ENCODE measurements around the gene GSTM2. TPM values are rescaled to one million over a fixed set of nuclear protein-coding genes. Genes with fewer than 3 reads are reported as not detected.

The GSTM2 gene
- total and polyA plus RNA-seq, 4 donors, result 7.1 to 15.1 (median 7.9) TPM

GRCh38 chr1:109713636-109714035, 45.8 kb downstream of the GSTM2 start:
- no peaks in the 10 kb centered on the region for H3K27me3 ChIP-seq (ENCODE audit: control insufficient read depth in 4 of 4, insufficient read depth in 4 of 4, low read length in 3 of 4)
- no peaks in the 10 kb centered on the region for H3K36me3 ChIP-seq (ENCODE audit: control insufficient read depth in 4 of 4, insufficient read depth in 3 of 4, low read depth in 1 of 4, low read length in 3 of 4)
- WGBS, result 91% methylated on average over 5 of the region's 5 CpGs
- no peaks in the 10 kb centered on the region for H3K9me3 ChIP-seq (ENCODE audit: control insufficient read depth in 4 of 4, low read length in 3 of 4)
- no peak overlapping the region for H3K9ac ChIP-seq (ENCODE audit: low read depth in 1 of 2, low read length in 2 of 2)
- H3K4me3 ChIP-seq (ENCODE audit: low read depth in 1 of 3, low read length in 3 of 3), result no peak overlapping the region
- no peak for TF ChIP-seq SP1 (IDR thresholded peaks at IDR 0.05)
- TF ChIP-seq REST (IDR thresholded peaks at IDR 0.05), result no peak
- no peak for TF ChIP-seq CTCF (IDR thresholded peaks at IDR 0.05; ENCODE audit: low read depth, low read length, missing input control)
- TF ChIP-seq ATF3 (IDR thresholded peaks at IDR 0.05), result no peak
- TF ChIP-seq YY1 (IDR thresholded peaks at IDR 0.05), result no peak
- no peak for TF ChIP-seq FOXA2 (IDR thresholded peaks at IDR 0.05)
- TF ChIP-seq MAX (IDR thresholded peaks at IDR 0.05), result no peak
- H3K27ac ChIP-seq (ENCODE audit: low read depth in 1 of 2, low read length in 2 of 2), result no peak overlapping the region
- DNase-seq (ENCODE audit: low spot score), result no peak
- no peaks in the 10 kb centered on the region for H3K4me1 ChIP-seq (ENCODE audit: control insufficient read depth in 4 of 4, insufficient read depth in 4 of 4, low read length in 3 of 4)

- no peak overlapping the region for H3K4me3 ChIP-seq (ENCODE audit: low read depth in 1 of 3, low read length in 3 of 3)
- H3K36me3 ChIP-seq (ENCODE audit: control insufficient read depth in 4 of 4, insufficient read depth in 3 of 4, low read depth in 1 of 4, low read length in 3 of 4), result no peaks in the 10 kb centered on the region
- TF ChIP-seq HNF4G (IDR thresholded peaks at IDR 0.05), result no peak
- TF ChIP-seq YY1 (IDR thresholded peaks at IDR 0.05), result no peak
- no peak for TF ChIP-seq EGR1 (IDR thresholded peaks at IDR 0.05; ENCODE audit: low read depth in 2 of 2)
- no peak for TF ChIP-seq FOXA1 (IDR thresholded peaks at IDR 0.05)
- no peak for TF ChIP-seq CTCF (IDR thresholded peaks at IDR 0.05; ENCODE audit: low read depth, low read length, missing input control)
- no peak for TF ChIP-seq ATF3 (IDR thresholded peaks at IDR 0.05)
- no peak for TF ChIP-seq SP1 (IDR thresholded peaks at IDR 0.05)
- no peak for TF ChIP-seq GABPA (IDR thresholded peaks at IDR 0.05 in 1 of 2, conservative IDR thresholded peaks at IDR 0.05 in 1 of 2)
- TF ChIP-seq RAD21 (IDR thresholded peaks at IDR 0.05), result no peak
- TF ChIP-seq ZBTB33 (IDR thresholded peaks at IDR 0.05), result no peak
- TF ChIP-seq JUND (IDR thresholded peaks at IDR 0.05), result no peak
- TF ChIP-seq TAF1 (conservative IDR thresholded peaks at IDR 0.05), result no peak
- TF ChIP-seq RXRA (IDR thresholded peaks at IDR 0.05), result no peak
- TF ChIP-seq FOXA2 (IDR thresholded peaks at IDR 0.05), result no peak
- no peak for TF ChIP-seq HNF4A (conservative IDR thresholded peaks at IDR 0.05)
- TF ChIP-seq NR2F2 (IDR thresholded peaks at IDR 0.05), result no peak
- no peak for TF ChIP-seq MAX (IDR thresholded peaks at IDR 0.05)
- H3K9ac ChIP-seq (ENCODE audit: low read depth in 1 of 2, low read length in 2 of 2), result no peak overlapping the region
- H3K9me3 ChIP-seq (ENCODE audit: control insufficient read depth in 4 of 4, low read length in 3 of 4), result no peaks in the 10 kb centered on the region
- no peak for DNase-seq (ENCODE audit: low spot score)
- no peaks in the 10 kb centered on the region for H3K27me3 ChIP-seq (ENCODE audit: control insufficient read depth in 4 of 4, insufficient read depth in 4 of 4, low read length in 3 of 4)
- 92% methylated on average over 12 of the region's 12 CpGs for WGBS
- no peaks in the 10 kb centered on the region for H3K4me1 ChIP-seq (ENCODE audit: control insufficient read depth in 4 of 4, insufficient read depth in 4 of 4, low read length in 3 of 4)
- no peak overlapping the region for H3K27ac ChIP-seq (ENCODE audit: low read depth in 1 of 2, low read length in 2 of 2)
Measured at GRCh38 chr1:109714661-109715372, 47.0 kb downstream of the GSTM2 start.

Measured in liver (tissue), 9 donors.